Measurements from ENCODE around the gene ZNF688. TPM values are rescaled to one million over a fixed set of nuclear protein-coding genes. Genes with fewer than 3 reads are reported as not detected.
A peak's percentile ranks its signal among the peaks of the same experiment; 100 is the strongest.

Gene ZNF688
- total and polyA plus RNA-seq, 2 of the 13 experiments (the other 11 are each of a cell fraction or from before 2014, with no cell fraction given): 2.4 to 5.4 TPM

DNA sequence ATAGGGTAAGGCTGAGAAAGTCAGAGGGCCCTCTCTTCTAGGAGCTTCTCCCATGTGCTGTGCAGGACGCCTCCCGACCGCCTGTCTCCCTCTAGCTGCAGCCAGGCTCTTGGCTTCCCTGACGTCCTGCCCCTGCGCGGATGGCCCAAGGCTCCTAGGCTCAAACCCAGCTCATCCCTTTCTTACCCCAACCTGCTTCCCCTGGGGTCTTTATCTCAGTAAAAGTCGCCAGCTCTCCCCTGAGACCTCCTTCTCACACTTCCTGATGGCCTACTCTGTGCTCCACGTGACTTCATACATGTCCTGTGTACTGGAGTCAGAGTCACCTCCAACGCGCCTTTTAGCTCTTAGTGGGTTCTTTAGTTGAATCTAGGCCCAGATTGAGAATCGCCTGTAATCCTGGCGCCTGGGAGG, 35.7 kb downstream of the ZNF688 start (continued):
- TF ChIP-seq, protein P1, sequence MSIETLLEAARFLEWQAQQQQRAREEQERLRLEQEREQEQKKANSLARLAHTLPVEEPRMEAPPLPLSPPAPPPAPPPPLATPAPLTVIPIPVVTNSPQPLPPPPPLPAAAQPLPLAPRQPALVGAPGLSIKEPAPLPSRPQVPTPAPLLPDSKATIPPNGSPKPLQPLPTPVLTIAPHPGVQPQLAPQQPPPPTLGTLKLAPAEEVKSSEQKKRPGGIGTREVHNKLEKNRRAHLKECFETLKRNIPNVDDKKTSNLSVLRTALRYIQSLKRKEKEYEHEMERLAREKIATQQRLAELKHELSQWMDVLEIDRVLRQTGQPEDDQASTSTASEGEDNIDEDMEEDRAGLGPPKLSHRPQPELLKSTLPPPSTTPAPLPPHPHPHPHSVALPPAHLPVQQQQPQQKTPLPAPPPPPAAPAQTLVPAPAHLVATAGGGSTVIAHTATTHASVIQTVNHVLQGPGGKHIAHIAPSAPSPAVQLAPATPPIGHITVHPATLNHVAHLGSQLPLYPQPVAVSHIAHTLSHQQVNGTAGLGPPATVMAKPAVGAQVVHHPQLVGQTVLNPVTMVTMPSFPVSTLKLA (IDR thresholded peaks at IDR 0.05): no peak
- TF ChIP-seq, protein P2, sequence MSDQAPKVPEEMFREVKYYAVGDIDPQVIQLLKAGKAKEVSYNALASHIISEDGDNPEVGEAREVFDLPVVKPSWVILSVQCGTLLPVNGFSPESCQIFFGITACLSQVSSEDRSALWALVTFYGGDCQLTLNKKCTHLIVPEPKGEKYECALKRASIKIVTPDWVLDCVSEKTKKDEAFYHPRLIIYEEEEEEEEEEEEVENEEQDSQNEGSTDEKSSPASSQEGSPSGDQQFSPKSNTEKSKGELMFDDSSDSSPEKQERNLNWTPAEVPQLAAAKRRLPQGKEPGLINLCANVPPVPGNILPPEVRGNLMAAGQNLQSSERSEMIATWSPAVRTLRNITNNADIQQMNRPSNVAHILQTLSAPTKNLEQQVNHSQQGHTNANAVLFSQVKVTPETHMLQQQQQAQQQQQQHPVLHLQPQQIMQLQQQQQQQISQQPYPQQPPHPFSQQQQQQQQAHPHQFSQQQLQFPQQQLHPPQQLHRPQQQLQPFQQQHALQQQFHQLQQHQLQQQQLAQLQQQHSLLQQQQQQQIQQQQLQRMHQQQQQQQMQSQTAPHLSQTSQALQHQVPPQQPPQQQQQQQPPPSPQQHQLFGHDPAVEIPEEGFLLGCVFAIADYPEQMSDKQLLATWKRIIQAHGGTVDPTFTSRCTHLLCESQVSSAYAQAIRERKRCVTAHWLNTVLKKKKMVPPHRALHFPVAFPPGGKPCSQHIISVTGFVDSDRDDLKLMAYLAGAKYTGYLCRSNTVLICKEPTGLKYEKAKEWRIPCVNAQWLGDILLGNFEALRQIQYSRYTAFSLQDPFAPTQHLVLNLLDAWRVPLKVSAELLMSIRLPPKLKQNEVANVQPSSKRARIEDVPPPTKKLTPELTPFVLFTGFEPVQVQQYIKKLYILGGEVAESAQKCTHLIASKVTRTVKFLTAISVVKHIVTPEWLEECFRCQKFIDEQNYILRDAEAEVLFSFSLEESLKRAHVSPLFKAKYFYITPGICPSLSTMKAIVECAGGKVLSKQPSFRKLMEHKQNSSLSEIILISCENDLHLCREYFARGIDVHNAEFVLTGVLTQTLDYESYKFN (CRISPR knock-in tag; conservative IDR thresholded peaks at IDR 0.05): 0 out of 2 replicates have a peak, but pooled peaks have one; percentile 26
- TF ChIP-seq, protein P3, sequence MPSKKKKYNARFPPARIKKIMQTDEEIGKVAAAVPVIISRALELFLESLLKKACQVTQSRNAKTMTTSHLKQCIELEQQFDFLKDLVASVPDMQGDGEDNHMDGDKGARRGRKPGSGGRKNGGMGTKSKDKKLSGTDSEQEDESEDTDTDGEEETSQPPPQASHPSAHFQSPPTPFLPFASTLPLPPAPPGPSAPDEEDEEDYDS (CRISPR knock-in tag; IDR thresholded peaks at IDR 0.05): 0 out of 2 replicates have a peak, but pooled peaks have one; percentile 29
- TF ChIP-seq TRIM24 (CRISPR knock-in tag; IDR thresholded peaks at IDR 0.05) (no peak), SNAI1 (CRISPR knock-in tag; IDR thresholded peaks at IDR 0.05; ENCODE audit: borderline replicate concordance) (no peak), ZNF10 (CRISPR knock-in tag; IDR thresholded peaks at IDR 0.05; ENCODE audit: borderline replicate concordance, low read depth) (no peak), CBX5 (CRISPR knock-in tag; IDR thresholded peaks at IDR 0.05; ENCODE audit: borderline replicate concordance) (no peak), CAMTA2 (CRISPR knock-in tag; IDR thresholded peaks at IDR 0.05; ENCODE audit: borderline replicate concordance) (no peak), ZNF292 (CRISPR knock-in tag; IDR thresholded peaks at IDR 0.05; ENCODE audit: borderline replicate concordance, low read depth) (peak; percentile 65; the same call in 1 of the 2 replicates), MBNL3 (CRISPR knock-in tag; conservative IDR thresholded peaks at IDR 0.05) (no peak), ZNF878 (CRISPR knock-in tag; IDR thresholded peaks at IDR 0.05) (no peak), ZKSCAN1 (IDR thresholded peaks at IDR 0.05; ENCODE audit: low read length) (peak; percentile 82), NCOA2 (CRISPR knock-in tag; IDR thresholded peaks at IDR 0.05) (no peak), ATF1 (CRISPR knock-in tag; IDR thresholded peaks at IDR 0.05) (no peak)
- TF ChIP-seq, protein P4, sequence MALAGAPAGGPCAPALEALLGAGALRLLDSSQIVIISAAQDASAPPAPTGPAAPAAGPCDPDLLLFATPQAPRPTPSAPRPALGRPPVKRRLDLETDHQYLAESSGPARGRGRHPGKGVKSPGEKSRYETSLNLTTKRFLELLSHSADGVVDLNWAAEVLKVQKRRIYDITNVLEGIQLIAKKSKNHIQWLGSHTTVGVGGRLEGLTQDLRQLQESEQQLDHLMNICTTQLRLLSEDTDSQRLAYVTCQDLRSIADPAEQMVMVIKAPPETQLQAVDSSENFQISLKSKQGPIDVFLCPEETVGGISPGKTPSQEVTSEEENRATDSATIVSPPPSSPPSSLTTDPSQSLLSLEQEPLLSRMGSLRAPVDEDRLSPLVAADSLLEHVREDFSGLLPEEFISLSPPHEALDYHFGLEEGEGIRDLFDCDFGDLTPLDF (CRISPR knock-in tag; IDR thresholded peaks at IDR 0.05): no peak
- TF ChIP-seq, protein P5, sequence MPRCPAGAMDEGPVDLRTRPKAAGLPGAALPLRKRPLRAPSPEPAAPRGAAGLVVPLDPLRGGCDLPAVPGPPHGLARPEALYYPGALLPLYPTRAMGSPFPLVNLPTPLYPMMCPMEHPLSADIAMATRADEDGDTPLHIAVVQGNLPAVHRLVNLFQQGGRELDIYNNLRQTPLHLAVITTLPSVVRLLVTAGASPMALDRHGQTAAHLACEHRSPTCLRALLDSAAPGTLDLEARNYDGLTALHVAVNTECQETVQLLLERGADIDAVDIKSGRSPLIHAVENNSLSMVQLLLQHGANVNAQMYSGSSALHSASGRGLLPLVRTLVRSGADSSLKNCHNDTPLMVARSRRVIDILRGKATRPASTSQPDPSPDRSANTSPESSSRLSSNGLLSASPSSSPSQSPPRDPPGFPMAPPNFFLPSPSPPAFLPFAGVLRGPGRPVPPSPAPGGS (CRISPR knock-in tag; IDR thresholded peaks at IDR 0.05): no peak
- TF ChIP-seq, protein P6, sequence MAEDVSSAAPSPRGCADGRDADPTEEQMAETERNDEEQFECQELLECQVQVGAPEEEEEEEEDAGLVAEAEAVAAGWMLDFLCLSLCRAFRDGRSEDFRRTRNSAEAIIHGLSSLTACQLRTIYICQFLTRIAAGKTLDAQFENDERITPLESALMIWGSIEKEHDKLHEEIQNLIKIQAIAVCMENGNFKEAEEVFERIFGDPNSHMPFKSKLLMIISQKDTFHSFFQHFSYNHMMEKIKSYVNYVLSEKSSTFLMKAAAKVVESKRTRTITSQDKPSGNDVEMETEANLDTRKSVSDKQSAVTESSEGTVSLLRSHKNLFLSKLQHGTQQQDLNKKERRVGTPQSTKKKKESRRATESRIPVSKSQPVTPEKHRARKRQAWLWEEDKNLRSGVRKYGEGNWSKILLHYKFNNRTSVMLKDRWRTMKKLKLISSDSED (CRISPR knock-in tag; IDR thresholded peaks at IDR 0.05): no peak
- TF ChIP-seq, protein P7, sequence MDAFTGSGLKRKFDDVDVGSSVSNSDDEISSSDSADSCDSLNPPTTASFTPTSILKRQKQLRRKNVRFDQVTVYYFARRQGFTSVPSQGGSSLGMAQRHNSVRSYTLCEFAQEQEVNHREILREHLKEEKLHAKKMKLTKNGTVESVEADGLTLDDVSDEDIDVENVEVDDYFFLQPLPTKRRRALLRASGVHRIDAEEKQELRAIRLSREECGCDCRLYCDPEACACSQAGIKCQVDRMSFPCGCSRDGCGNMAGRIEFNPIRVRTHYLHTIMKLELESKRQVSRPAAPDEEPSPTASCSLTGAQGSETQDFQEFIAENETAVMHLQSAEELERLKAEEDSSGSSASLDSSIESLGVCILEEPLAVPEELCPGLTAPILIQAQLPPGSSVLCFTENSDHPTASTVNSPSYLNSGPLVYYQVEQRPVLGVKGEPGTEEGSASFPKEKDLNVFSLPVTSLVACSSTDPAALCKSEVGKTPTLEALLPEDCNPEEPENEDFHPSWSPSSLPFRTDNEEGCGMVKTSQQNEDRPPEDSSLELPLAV (CRISPR knock-in tag; conservative IDR thresholded peaks at IDR 0.05; ENCODE audit: low read depth): no peak

All from HepG2 (cell line).